Endothelial cell of umbilical vein (primary cell): ENCODE data around the gene POLR2H.

ENCODE experiments used
- EZH2 ChIP-seq: IDR thresholded peaks from 2 replicates; pipeline ENCODE4 v1.6.1; 2012; ENCODE audit warnings: borderline replicate concordance, low read depth, mild to moderate bottlenecking, moderate library complexity, low read length, inconsistent platforms; ENCODE audit not compliant: severe bottlenecking
- JUN ChIP-seq: IDR thresholded peaks from 2 replicates; pipeline ENCODE4 v1.6.1; 2011; ENCODE audit warnings: borderline replicate concordance, low read depth; ENCODE audit not compliant: insufficient read length, insufficient read depth
- MAX ChIP-seq: IDR thresholded peaks from 2 replicates; pipeline ENCODE4 v1.6.1; 2011; ENCODE audit not compliant: insufficient read depth, insufficient read length
- POLR2A ChIP-seq: IDR thresholded peaks from 2 replicates; pipeline ENCODE4 v1.6.1; 2012; ENCODE audit warnings: low read depth, mild to moderate bottlenecking, control low read depth, low read length
- TF ChIP-seq, protein P1 (sequence below), 2 donors: IDR thresholded peaks; 1 replicate in 1 of 2; 2 replicates in 1 of 2; pipeline ENCODE4 v1.5.1; 2011; ENCODE audit warnings: low read length in 2 of 2, mild to moderate bottlenecking in 2 of 2, moderate library complexity in 2 of 2, control low read depth in 1 of 2, inconsistent platforms in 1 of 2, low read depth in 1 of 2; ENCODE audit not compliant: insufficient read depth in 1 of 2; ENCODE audit errors: extremely low read depth in 1 of 2

DNA sequence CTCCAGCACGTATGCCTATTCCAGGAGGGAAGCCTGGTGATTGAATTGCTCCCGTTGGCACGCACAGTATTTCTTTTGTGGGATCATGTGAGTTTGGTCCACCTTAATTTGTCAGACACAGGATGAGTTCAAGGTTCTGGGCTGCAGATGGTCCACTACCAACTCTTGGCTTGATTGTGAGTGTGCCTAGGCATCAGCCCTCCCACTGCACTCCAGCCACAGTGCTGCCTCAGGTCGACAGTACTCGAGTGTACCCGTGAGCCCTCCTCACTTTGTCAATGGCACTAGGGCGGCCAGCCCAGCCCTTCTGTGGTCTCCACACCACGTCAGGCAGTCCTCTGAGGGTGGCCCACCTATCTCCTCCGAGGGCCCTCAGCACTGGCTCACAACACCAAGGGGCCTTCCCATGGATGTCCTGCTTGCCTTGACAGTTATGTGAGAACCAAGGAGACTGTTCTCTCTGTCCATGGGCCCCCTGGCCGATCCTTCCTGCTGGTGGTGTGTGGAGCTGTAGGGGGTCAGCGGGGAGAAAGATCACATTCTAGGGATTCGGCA lies 48.5 kb downstream of the POLR2H start:
- TF ChIP-seq EZH2 (no peak), POLR2A (no peak), MAX (no peak), JUN (no peak)
- TF ChIP-seq, protein P1, sequence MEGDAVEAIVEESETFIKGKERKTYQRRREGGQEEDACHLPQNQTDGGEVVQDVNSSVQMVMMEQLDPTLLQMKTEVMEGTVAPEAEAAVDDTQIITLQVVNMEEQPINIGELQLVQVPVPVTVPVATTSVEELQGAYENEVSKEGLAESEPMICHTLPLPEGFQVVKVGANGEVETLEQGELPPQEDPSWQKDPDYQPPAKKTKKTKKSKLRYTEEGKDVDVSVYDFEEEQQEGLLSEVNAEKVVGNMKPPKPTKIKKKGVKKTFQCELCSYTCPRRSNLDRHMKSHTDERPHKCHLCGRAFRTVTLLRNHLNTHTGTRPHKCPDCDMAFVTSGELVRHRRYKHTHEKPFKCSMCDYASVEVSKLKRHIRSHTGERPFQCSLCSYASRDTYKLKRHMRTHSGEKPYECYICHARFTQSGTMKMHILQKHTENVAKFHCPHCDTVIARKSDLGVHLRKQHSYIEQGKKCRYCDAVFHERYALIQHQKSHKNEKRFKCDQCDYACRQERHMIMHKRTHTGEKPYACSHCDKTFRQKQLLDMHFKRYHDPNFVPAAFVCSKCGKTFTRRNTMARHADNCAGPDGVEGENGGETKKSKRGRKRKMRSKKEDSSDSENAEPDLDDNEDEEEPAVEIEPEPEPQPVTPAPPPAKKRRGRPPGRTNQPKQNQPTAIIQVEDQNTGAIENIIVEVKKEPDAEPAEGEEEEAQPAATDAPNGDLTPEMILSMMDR (IDR thresholded peaks at IDR 0.05; ENCODE audit: extremely low read depth in 1 of 2, insufficient read depth in 1 of 2, low read depth in 1 of 2, low read length in 2 of 2): no peak
